ENCODE results near the gene PNPLA1. TPM values are rescaled to one million over a fixed set of nuclear protein-coding genes. Genes with fewer than 3 reads are reported as not detected.

PNPLA1 gene
- total RNA-seq (under 1 TPM in 2 of 10 donors, not detected in 8; 0.21 to 0.28 TPM), polyA plus RNA-seq (not detected)
- long read RNA-seq, donor 1 = 0 reads
- long read RNA-seq, donor 2 = 0 reads
- long read RNA-seq, donor 3 = 0 reads

GRCh38 chr6:36269834-36270705 lies at the start of gene PNPLA1:
Gene PNPLA1 (plus strand): TSS chr6:36270060. CDS start chr6:36270460, 400 bp downstream.
- no peak within 1 kb of the TSS for H3K27ac ChIP-seq
- H3K36me3 ChIP-seq = no peaks in the 10 kb centered on the region
- H3K27me3 ChIP-seq = peaks cover 0 to 46% (median 28%) of the 10 kb centered on the region in 7 donors
- no peak within 1 kb of the TSS for H3K4me3 ChIP-seq
- ATAC-seq = no peak
- 76 to 77% methylated on average over 32 of the region's 32 CpGs for WGBS, 2 donors
- no peaks in the 10 kb centered on the region for H3K4me1 ChIP-seq
- H3K9me3 ChIP-seq = peaks cover 0 to 14% (median 0%) of the 10 kb centered on the region in 11 donors
- no peak for DNase-seq
- TF ChIP-seq CTCF (IDR thresholded peaks at IDR 0.05) = no peak
- intact Hi-C loops (cut with DNase I) = no loop called here

- H3K27me3 ChIP-seq = no peaks in the 10 kb centered on the region
- H3K9me3 ChIP-seq = no peaks in the 10 kb centered on the region
- no peak overlapping the region for H3K27ac ChIP-seq
- peaks cover 0 to 20% (median 0%) of the 10 kb centered on the region in 9 donors for H3K4me1 ChIP-seq
- TF ChIP-seq CTCF (IDR thresholded peaks at IDR 0.05) = no peak
- WGBS, 2 donors = 84 to 89% methylated on average over 4 of the region's 4 CpGs
- peaks cover 0 to 100% (median 51%) of the 10 kb centered on the region in 9 donors for H3K36me3 ChIP-seq
- no peak for ATAC-seq
- intact Hi-C loops (cut with DNase I) = no loop called here
- no peak overlapping the region for H3K4me3 ChIP-seq
- no peak for DNase-seq
These were observed 49.6 kb upstream of the PNPLA1 start for GRCh38 chr6:36220226-36220625.

GRCh38 chr6:36221674-36222073 lies 48.2 kb upstream of the PNPLA1 start:
- DNase-seq (no peak), ATAC-seq (no peak)
- intact Hi-C loops (cut with DNase I) = no loop called here
- H3K27me3 ChIP-seq = no peaks in the 10 kb centered on the region
- H3K27ac ChIP-seq = no peak overlapping the region
- no peak for TF ChIP-seq CTCF (IDR thresholded peaks at IDR 0.05)
- H3K36me3 ChIP-seq = peaks cover 0 to 100% (median 47%) of the 10 kb centered on the region in 9 donors
- peaks cover 0 to 15% (median 0%) of the 10 kb centered on the region in 9 donors for H3K4me1 ChIP-seq
- WGBS, 2 donors = 57 to 62% methylated on average over 2 of the region's 2 CpGs
- H3K4me3 ChIP-seq = no peak overlapping the region
- H3K9me3 ChIP-seq = no peaks in the 10 kb centered on the region

GRCh38 chr6:36222924-36223323 lies 46.9 kb upstream of the PNPLA1 start:
- Histone ChIP-seq H3K4me3 (no peak overlapping the region), H3K27ac (no peak overlapping the region), H3K4me1 (peaks cover 0 to 12% (median 0%) of the 10 kb centered on the region in 9 donors), H3K27me3 (no peaks in the 10 kb centered on the region), H3K9me3 (no peaks in the 10 kb centered on the region), H3K36me3 (peaks cover 0 to 100% (median 45%) of the 10 kb centered on the region in 9 donors)
- DNase-seq (no peak), ATAC-seq (no peak)
- WGBS, 2 donors = 78 to 81% methylated on average over 4 of the region's 4 CpGs
- TF ChIP-seq CTCF (IDR thresholded peaks at IDR 0.05) = no peak
- intact Hi-C loops (cut with DNase I) = no loop called here

Measured in heart right ventricle (tissue), 16 donors.